ENCODE measurements around the gene HPS3.

- TF ChIP-seq TAF1 (IDR thresholded peaks at IDR 0.05; ENCODE audit: borderline replicate concordance, insufficient read depth, low read length) (no peak), SIN3A (IDR thresholded peaks at IDR 0.05; ENCODE audit: borderline replicate concordance, insufficient read depth, low read length) (no peak), FOXP2 (optimal IDR thresholded peaks at IDR 0.05; ENCODE audit: borderline replicate concordance, extremely low read depth, extremely low read length, insufficient read depth) (no peak)
Observed at GRCh38 chr3:149145356-149145755, 15.9 kb downstream of the HPS3 start.
